GM13977 (cell line): ENCODE measurements around the gene RTN4RL1.
A peak's percentile ranks its signal among the peaks of the same experiment; 100 is the strongest.

ENCODE experiments used
- DNase-seq: peaks from one replicate; pipeline ENCODE4 v3.0.0; 2012; ENCODE audit warnings: low spot score
- CTCF ChIP-seq: IDR thresholded peaks from 2 replicates; pipeline ENCODE4 v1.5.1; 2012; ENCODE audit warnings: mild to moderate bottlenecking, control low read depth; ENCODE audit not compliant: insufficient read depth; ENCODE audit errors: extremely low read depth, missing control alignments
- in situ Hi-C: fragments of 300-500 bp; cut with MboI; formaldehyde crosslinking; loops from one replicate; pipeline ENCODE4 v1.12.0; 2022; ENCODE audit warnings: low sequenced_read_pairs, low pct_unique_long_range_greater_than_20kb, mixed read lengths, inconsistent platforms; ENCODE audit not compliant: unreplicated experiment

The RTN4RL1 gene

DNA sequence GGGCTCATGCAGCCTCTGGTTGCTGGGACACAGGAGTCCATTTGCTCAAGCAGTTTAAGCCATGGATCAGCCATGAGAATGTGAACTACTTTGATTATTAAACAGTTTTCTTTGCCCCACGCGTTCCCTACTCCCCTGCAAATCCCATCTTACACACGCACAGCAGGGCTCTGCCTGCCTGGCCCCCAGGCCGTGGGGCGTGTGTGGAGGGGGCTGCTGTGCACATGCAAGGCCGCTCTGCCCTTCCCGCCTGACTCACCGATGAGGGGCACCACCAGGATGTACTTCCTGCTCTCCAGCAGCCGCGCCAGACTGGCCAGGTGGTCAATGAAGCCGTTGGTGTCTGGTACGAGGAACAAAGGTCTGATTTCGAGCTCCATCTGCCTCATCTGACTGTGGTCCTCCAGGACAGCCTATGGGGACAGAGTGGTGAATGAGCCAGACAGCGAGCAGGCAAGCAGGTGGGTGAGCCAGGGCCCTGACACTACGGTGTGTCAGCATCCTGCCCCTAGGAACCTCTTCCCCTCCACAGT lies 43.5 kb upstream of the RTN4RL1 start:
- DNase-seq: no peak
- in situ Hi-C loops: loop anchor here (10.0 kb wide), 1 partner anchor 176 kb away; no protein-coding TSS in a partner anchor
- no peak for TF ChIP-seq CTCF

DNA sequence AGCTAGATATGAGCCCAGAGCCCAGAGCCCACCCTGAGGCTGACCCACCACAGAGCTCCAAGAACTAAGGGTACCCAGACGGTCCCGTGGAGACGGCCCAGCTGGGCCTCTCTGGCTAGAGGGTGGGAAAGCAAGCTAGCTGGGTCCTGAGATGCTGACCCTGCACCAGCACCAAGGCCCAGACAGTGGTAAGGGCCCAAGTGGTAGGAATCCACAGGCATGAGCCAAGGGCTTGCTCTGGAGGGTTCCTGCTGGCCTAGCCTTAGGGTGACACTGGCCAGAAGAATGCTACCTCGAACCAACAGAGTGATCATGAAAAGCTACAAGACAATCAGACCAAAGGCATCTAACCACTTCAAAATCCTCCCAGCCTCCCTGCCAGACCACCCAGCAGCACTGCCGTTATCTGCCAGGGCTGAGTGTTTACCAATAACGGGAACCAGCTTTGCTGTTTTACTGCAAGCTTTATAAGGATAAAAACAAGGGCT lies 42.9 kb upstream of the RTN4RL1 start:
- no peak for TF ChIP-seq CTCF
- in situ Hi-C loops: loop anchor here (10.0 kb wide), 1 partner anchor 177 kb away; no protein-coding TSS in a partner anchor
- DNase-seq: no peak

DNA sequence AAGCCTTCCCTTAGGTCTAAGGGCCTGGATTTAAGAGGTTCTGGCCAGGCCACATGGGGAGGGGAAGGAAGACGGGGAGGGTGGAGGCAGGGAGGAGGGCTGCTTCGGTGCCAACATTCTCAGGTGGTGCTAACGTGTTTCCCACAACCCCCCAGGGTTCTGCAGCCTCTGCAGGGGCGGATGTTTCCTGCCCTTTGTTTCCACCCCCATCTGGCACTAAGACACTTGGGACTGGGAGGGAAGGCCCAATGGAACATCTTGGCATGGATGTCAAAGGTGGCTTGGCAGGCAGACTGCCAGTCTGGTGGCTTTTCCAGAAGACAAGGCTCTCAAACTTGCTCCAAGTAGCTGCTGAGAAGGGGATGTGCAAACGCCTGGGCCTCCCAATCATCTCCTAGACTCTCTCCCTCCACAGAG lies 42.5 kb upstream of the RTN4RL1 start:
- in situ Hi-C loops: loop anchor here (10.0 kb wide), 1 partner anchor 177 kb away; no protein-coding TSS in a partner anchor

GRCh38 chr17:2067048-2067561 lies 42.0 kb upstream of the RTN4RL1 start:
- no peak for TF ChIP-seq CTCF
- no peak for DNase-seq
- in situ Hi-C loops: loop anchor here (10.0 kb wide), 1 partner anchor 178 kb away; no protein-coding TSS in a partner anchor

More for the DNA sequence above, 42.5 kb upstream of the RTN4RL1 start:
- TF ChIP-seq CTCF: no peak
- no peak for DNase-seq

DNA sequence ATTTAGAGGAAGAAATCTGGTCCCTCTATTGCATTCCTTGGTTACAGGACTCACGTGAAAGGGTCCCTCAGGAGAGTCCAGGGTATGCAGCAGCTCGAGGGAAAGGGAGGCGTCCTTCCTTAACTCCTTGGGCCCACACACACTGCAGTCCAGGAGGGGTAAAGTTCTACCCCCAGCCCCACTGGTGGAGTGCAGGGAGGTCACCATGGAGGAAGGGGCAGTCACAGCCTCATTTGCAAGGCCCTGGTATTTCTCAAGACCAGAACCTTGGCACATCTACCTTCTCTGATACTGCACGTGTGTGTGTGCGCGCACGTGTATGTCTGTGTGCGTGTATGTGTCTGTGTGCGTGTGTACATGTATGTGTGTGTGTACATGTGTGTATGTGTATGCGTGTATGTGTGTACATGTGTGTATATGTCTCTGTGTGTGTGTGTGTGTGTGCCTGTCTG lies 40.8 kb upstream of the RTN4RL1 start:
- no peak for DNase-seq
- in situ Hi-C loops: loop anchor here (10.0 kb wide), 1 partner anchor 179 kb away; no protein-coding TSS in a partner anchor
- no peak for TF ChIP-seq CTCF

- TF ChIP-seq CTCF: peak; percentile 76
- in situ Hi-C loops: loop anchor here (10.0 kb wide), 1 partner anchor 180 kb away; no protein-coding TSS in a partner anchor
- peak; percentile 76 for DNase-seq
These were observed 40.0 kb upstream of the RTN4RL1 start for GRCh38 chr17:2064980-2065785.
